B cell (primary cell): Measurements from ENCODE around the gene ERBB2.

Source experiments
- EZH2 ChIP-seq: IDR thresholded peaks from 2 replicates; pipeline ENCODE4 v1.6.1; 2012; ENCODE audit warnings: borderline replicate concordance, low read depth, mild to moderate bottlenecking, moderate library complexity, low read length; ENCODE audit not compliant: insufficient read depth, poor library complexity, severe bottlenecking
- TF ChIP-seq, protein P1 (sequence below): fragments of 200-600 bp; IDR thresholded peaks from one replicate; pipeline ENCODE4 v1.8.0; 2022; ENCODE audit warnings: antibody characterized with exemption, mild to moderate bottlenecking

- no peak for TF ChIP-seq EZH2
- TF ChIP-seq, protein P1, sequence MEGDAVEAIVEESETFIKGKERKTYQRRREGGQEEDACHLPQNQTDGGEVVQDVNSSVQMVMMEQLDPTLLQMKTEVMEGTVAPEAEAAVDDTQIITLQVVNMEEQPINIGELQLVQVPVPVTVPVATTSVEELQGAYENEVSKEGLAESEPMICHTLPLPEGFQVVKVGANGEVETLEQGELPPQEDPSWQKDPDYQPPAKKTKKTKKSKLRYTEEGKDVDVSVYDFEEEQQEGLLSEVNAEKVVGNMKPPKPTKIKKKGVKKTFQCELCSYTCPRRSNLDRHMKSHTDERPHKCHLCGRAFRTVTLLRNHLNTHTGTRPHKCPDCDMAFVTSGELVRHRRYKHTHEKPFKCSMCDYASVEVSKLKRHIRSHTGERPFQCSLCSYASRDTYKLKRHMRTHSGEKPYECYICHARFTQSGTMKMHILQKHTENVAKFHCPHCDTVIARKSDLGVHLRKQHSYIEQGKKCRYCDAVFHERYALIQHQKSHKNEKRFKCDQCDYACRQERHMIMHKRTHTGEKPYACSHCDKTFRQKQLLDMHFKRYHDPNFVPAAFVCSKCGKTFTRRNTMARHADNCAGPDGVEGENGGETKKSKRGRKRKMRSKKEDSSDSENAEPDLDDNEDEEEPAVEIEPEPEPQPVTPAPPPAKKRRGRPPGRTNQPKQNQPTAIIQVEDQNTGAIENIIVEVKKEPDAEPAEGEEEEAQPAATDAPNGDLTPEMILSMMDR: no peak
Observed at GRCh38 chr17:39659279-39660010, 40.4 kb upstream of the ERBB2 start.
